ELR (cell line): Measurements from ENCODE around the gene SDF2L1.
"Not testable (repeated sequence)": the region's sequence is repeated elsewhere in the genome, so short reads cannot be mapped to it uniquely, and the experiment has no call there.

Experiments used
- DNase-seq: peaks from one replicate; pipeline ENCODE4 v3.0.0-alpha.2; 2015; ENCODE audit warnings: low read depth

Gene SDF2L1

DNA sequence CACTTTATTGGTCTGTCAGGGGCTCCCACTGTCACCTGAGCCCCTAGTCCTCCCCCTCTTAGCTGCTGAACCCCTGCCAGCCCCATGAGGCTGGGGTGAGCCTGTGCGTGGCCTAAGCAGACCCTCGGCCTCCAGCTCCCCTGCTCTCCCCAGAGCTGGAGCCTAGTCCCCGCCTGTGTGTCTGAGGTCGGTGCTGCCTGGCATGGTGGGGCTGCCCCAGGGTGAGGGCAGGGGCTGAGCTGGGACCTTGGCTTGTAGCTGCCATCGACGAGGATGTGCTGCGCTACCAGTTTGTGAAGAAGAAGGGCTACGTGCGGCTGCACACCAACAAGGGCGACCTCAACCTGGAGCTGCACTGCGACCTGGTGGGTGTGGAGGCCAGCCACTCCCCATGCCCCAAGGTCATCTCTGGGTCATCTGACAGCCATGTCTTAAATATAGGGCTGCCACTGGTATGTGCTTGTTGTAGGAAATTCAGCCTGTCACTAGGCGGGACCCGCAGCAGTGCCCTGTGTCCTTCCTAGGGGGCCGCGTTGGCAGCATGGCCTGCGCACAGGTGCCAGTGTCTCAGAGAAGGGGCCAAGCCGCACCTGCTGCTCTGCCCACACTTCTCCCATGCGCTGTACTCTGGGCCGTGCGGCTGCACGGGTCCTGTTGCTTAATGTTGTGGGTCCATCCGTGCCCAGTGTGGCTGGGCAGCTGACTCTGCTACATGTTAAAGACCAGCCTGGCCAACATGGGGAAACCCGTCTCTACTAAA is 44.7 kb downstream of the SDF2L1 start:
- DNase-seq, result no peak

DNA sequence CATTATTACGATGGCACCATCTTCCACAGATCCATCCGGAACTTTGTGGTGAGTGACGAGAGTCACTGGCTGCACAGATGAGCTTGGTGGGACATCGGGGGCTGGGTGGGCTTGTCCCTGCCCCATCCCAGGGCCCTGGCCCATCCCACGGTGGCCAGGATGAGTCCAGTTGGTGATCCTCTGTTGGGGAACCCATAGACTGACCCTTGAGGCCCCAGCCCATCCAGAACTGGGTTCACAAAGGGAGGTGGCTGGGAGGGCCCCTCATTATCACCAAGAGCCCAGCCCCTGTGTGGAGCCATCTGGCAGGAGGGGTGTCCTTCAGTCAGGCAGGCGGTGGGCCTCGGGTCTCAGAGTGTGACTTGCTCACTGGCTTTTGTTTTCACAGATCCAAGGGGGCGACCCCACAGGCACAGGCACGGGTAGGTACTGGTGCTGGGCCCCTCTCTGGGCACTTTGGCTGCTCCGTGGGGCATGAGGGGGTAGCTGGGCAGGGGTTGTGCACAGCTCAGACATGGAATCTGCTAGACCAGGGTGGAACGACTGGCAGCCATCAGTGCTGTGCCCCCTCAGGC is 45.7 kb downstream of the SDF2L1 start:
- DNase-seq, result no peak

DNA sequence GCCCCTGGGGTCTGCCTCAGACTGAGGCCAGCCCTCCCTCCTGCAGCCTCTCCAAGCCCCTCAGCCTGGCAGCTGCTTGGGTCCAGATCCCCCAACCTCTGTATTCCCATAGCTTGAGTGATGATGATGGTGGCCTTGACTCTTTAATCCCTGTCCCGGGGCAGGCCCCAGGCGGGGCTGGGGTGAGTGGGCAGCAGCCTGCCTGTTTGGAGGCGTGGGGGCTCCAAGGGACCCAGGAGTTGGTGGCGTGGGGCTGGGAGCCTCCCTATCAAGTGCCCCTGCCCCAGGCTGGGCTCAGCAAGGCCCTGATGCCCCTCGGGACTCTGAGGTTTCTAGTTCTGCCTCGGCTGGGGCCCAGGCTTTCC is 46.2 kb downstream of the SDF2L1 start:
- no peak for DNase-seq

DNA sequence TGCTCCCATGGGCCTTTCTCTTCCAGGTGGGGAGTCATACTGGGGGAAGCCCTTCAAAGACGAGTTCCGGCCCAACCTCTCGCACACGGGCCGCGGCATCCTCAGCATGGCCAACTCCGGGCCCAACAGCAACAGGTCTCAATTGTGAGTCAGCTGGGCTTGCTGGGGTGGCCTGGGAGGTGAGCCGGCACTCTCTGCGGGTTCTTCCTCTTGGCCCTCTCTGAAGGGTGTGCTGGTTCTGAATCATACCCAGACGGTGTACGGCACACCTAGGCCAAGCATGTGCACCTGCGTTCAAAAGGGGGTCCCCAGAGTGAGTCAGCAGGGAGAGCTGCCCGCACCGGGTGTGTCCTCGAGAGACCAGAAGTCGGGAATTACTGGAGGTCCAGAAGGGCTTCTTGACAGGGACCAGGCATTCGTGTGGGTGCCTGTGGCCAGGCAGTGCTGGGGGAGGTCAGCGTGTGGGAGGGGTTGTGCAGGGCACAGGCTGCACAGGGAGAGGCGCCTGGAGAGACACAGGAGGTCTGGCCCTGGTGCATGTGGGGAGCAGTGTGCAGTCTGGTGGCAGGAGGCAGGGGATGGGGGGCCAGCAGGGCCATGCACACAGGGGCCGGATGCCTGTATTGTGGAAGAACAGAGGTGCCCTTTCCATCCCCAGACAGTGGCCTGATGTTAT is 46.7 kb downstream of the SDF2L1 start:
- DNase-seq, result no peak

DNA sequence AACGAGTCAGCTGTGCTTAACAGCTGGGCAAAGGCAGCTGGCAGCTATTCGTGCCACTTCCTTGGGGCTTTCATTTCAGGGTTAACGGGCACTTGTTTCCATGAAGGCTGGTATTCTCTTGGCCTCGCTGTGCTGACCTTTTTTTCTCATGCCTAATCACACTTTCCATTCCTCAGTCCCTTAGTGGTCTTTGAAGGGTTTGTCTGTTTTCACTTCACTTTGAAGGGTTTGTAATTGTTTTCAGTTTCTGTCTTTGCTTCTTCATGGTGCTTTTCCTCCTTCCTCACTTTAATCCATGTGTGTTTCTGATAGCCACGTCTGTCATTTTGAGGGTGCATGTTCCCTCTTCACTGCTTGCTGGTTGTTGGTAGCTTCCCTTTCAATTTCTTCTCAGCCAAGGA is 48.3 kb downstream of the SDF2L1 start:
- DNase-seq, result no peak

DNA sequence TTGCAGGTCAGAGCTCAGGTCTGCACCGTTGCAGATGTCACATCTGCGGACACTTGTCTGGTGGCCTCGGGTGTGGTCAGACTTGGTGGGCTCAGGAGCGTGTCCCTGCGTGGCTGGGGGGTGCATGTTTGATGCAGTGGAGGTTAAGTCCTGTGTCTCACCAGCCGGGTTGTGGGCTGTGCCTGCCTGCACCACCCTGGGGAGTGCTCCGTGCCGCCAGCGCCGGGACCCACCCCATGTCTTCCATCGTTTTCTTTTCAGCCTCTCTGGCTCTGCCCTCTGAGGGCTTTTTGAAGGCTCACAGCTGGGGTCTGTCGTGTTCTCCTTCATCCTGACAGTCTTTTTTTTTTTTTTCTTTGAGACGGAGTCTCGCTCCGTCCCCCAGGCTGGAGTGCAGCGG is 49.7 kb downstream of the SDF2L1 start:
- no peak for DNase-seq

DNA sequence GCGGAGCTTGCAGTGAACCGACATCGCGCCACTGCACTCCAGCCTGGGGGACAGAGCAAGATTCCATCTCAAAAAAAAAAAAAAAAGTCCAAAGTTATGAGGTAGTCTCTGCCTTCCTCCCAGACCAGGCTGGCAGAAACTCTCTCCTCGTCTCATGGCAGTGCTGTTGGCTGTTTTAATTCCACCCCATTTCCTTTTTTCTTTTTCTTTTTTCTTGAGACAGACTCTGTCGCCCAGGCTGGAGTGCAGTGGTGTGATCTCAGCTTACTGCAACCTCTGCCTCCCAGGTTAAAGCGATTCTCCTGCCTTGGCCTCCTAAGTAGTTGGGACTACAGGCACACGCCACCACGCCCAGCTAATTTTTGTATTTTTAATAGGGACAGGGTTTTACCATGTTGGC is 50.8 kb downstream of the SDF2L1 start:
- DNase-seq, result not testable (repeated sequence)

DNA sequence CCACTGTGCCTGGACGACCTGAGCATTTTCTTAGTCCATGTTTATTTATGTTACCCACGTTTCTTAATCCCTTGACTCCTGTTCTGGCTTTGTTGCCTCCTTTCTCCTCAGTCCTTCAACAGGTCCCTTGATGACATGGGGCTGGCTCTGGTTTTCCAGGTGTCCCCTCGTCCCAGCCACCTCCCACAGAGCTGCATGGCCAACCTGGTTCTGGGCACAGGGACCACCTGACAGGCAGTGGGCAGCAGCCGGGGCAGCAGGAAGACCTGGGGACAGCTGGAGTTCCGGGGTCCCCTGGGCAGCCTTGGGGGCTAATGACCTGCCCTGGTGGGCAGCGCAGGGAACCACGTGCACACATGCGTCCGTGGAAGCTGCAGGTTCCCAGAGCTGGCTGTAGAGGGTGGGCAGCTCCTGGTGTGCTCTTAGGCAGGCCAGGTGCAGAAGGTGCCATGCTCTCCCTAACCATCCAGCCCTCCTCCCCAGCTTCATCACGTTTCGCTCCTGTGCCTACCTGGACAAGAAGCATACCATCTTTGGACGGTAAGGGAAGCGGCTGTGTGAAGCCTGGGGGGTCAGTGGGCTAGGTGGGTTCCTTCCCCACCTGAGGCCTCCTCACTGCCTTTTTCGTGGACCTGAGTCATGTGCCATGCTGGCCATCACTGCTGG is 51.4 kb downstream of the SDF2L1 start:
- no peak for DNase-seq
